ENCODE results near the gene CHKB. TPM values are rescaled to one million over a fixed set of nuclear protein-coding genes. Genes with fewer than 3 reads are reported as not detected.
A peak's percentile ranks its signal among the peaks of the same experiment; 100 is the strongest.

Gene CHKB
- total and polyA plus RNA-seq, 10 of the 15 experiments (the other 5 are each of a cell fraction or from before 2014, with no cell fraction given), result 10.0 to 93.9 (median 57.0) TPM

DNA sequence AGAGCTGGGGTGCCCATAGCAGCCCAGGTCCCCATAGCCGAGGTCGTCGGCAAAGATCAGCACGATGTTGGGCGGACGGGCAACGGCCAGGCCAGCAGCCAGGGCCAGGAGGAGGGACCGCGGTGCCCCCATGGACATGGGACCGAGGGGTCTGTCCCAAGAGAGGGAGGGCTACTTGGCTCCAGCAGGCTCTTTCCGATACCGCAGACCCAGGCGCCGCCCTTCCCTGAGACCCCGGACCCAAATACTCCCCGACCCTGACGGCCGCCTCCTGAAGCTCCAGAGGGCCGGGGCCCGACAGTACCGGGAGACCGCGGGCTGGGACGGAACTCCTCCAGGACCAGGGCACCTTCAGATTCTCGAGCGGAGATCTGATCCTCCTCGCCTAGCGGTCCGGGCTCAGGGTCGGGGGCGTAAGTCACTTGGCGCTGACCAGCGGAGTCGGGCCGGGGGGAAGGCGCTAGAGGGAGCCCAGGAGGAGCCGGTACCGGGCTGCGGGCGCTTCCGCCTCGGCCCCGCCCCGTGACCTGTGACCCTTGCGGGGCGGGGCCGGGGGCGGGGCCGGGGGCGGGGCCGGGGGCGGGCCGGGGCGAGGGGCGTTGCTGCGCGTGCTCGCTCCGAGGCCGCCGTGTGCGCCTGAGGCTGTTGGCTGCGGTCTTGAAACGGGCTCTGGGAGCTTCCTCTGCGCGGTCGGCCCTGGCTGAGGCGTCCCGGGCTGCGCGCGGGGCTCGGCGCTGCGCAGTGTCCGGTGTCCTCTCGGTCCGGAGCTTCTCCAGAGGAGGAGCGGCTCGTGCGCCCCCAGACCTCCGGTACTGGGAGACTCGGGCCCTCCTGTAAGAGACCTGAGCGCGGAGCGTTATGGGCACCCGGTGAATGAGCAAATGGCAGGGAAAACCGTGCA lies 45.2 kb upstream of the CHKB start, which contains the start of gene ARSA (continued):
- TF ChIP-seq CTCF (IDR thresholded peaks at IDR 0.05 in 2 of 3, conservative IDR thresholded peaks at IDR 0.05 in 1 of 3; ENCODE audit: control insufficient read depth in 2 of 3, extremely low read depth in 1 of 3, insufficient read depth in 1 of 3, low read depth in 3 of 3, low read length in 3 of 3), result peak; percentile 15 to 26 (median 24); a peak in 4 of 6 replicates
- no peak for TF ChIP-seq CBX5 (IDR thresholded peaks at IDR 0.05; ENCODE audit: low read depth)
- TF ChIP-seq CHD1 (IDR thresholded peaks at IDR 0.05; ENCODE audit: low read depth, low read length), result no peak

- Histone ChIP-seq H3K9ac (ENCODE audit: control insufficient read depth, insufficient read depth, low read length) (peak overlapping the region; percentile 87), H3K36me3 (ENCODE audit: control insufficient read depth in 2 of 2, insufficient read depth in 2 of 2, low read length in 1 of 2) (no peaks in the 10 kb centered on the region; a peak in 2 of 4 replicates), H3K79me2 (ENCODE audit: control insufficient read depth, insufficient read depth, low read length) (peaks cover 11% of the 10 kb centered on the region), H3K4me2 (ENCODE audit: control insufficient read depth, insufficient read depth) (peak overlapping the region; percentile 85), H3K4me3 (peak overlapping the region; percentile 95), H3K27me3 (replicated peaks in 1 of 2; ENCODE audit: control insufficient read depth in 2 of 2, insufficient read depth in 2 of 2, low read length in 1 of 2) (no peaks in the 10 kb centered on the region), H4K20me1 (ENCODE audit: control insufficient read depth, insufficient read depth) (no peaks in the 10 kb centered on the region), H3K27ac (ENCODE audit: control insufficient read depth, insufficient read depth) (peak overlapping the region; percentile 79), H3K4me1 (ENCODE audit: control insufficient read depth, insufficient read depth, low read length) (peaks cover 15% of the 10 kb centered on the region), H3K9me3 (replicated peaks; ENCODE audit: control insufficient read depth, insufficient read depth, low read length) (no peaks in the 10 kb centered on the region), H2AFZ (ENCODE audit: control insufficient read depth, low read depth, low read length) (peak overlapping the region; percentile 76; the same call in 1 of the 2 replicates)
- WGBS (ENCODE audit: insufficient coverage, insufficient replicate concordance, low lambda C conversion rate, missing lambda C conversion rate), result 55% methylated on average over 37 of the region's 42 CpGs
- no TSS peak for BruUV-seq (replicated peaks)
- DNase-seq (ENCODE audit: low read depth, low spot score) (no peak), ATAC-seq (peak; percentile 59), FAIRE-seq (no peak)
- CTCF ChIA-PET, result interaction anchor here (1.0 to 1.3 kb wide), 2 partner anchors 73 to 101 kb away, joined by 3 read pairs; partner anchors contain the start of gene SCO2
- intact Hi-C loops (cut with micrococcal nuclease; ENCODE audit: unreplicated experiment) (no loop called here), in situ Hi-C loops (cut with MboI) (no loop called here)
- TF ChIP-seq IKZF1 (conservative IDR thresholded peaks at IDR 0.05) (0 out of 2 replicates have a peak, but pooled peaks have one; percentile 13), ZSCAN29 (IDR thresholded peaks at IDR 0.05) (no peak)
- POLR2A ChIA-PET, result interaction anchor here (2.2 kb wide), 1 partner anchor 45 kb away, joined by 6 read pairs; the partner anchor contains the start of gene CHKB
- SMC1A ChIA-PET (ENCODE audit: uncharacterized antibody, unreplicated experiment), result interaction anchor here (1.1 kb wide), 1 partner anchor 65 kb away, joined by 5 read pairs; no protein-coding TSS in a partner anchor
- RAD21 ChIA-PET (ENCODE audit: unreplicated experiment), result interaction anchor here (0.8 kb wide), 1 partner anchor 119 kb away, joined by 3 read pairs; the partner anchor contains the start of genes LMF2 and NCAPH2
Observed at GRCh38 chr22:50626850-50627641, 44.4 kb upstream of the CHKB start.

All from GM12878 (cell line).